Muscle of leg (tissue), 16 donors: ENCODE data around the gene MICALL2. TPM values are rescaled to one million over a fixed set of nuclear protein-coding genes. Genes with fewer than 3 reads are reported as not detected.

Experiments used
- DNase-seq: peaks from one replicate; pipeline ENCODE4 v3.0.0; 2013
- H3K27ac ChIP-seq: one replicate; pipeline ENCODE4 v1.5.1; 2013; ENCODE audit warnings: mild to moderate bottlenecking, low read length, control low read depth
- H3K27me3 ChIP-seq: one replicate; pipeline ENCODE4 v1.6.1; 2013; ENCODE audit warnings: low read length; ENCODE audit not compliant: control insufficient read depth, insufficient read depth
- H3K36me3 ChIP-seq: one replicate; pipeline ENCODE4 v1.6.1; 2013; ENCODE audit warnings: low read length; ENCODE audit not compliant: control insufficient read depth, insufficient read depth
- H3K4me1 ChIP-seq: one replicate; pipeline ENCODE4 v1.6.1; 2013; ENCODE audit warnings: low read length; ENCODE audit not compliant: control insufficient read depth, insufficient read depth
- H3K4me3 ChIP-seq: one replicate; pipeline ENCODE4 v1.5.1; 2013; ENCODE audit warnings: low read length, control low read depth
- H3K9me3 ChIP-seq: replicated peaks from 2 replicates; pipeline ENCODE4 v1.6.1; 2013; ENCODE audit warnings: low read depth, low read length; ENCODE audit not compliant: control insufficient read depth
- WGBS: methylation state at CpG from one replicate; pipeline ENCODE4 v1.1.5; 2013; ENCODE audit warnings: missing lambda C conversion rate; ENCODE audit not compliant: insufficient coverage; 5-methylcytosine and 5-hydroxymethylcytosine counted together
- long read RNA-seq, 11 donors: transcript quantifications; one replicate each; lab custom pipeline, GENCODE V29; 2026
- polyA plus RNA-seq, 8 donors: library from polyadenylated mRNA; unstranded; fragments of 120-200 nt; gene quantifications; one replicate each; pipeline versions ENCODE4 v1.2.1 to v1.2.3, GENCODE V29; 2013; ENCODE audit warnings: inconsistent platforms in 1 of 8, low replicate concordance in 1 of 8; ENCODE audit not compliant: insufficient read length in 8 of 8, insufficient read depth in 1 of 8
- total RNA-seq: library from RNA; stranded (reverse); fragments of 120-200 nt; gene quantifications from one replicate; pipeline ENCODE4 v1.2.4, GENCODE V29; 2013

Gene MICALL2
- 6.2 TPM for total RNA-seq
- 10 to 100 TPM in 1 of 8 donors, 1 to 10 TPM in 7; 4.4 to 13.3 (median 7.5) TPM for polyA plus RNA-seq
- long read RNA-seq, donor 1, result 0 reads
- long read RNA-seq, donor 2, result 0 reads
- long read RNA-seq, donor 3, result 0 reads
- long read RNA-seq, donor 4, result 0 reads
- long read RNA-seq, donor 5, partial matches to known transcripts, result 0 of 1 reads
- long read RNA-seq, donor 5, other reads (novel, unspliced or antisense), result 0 of 1 reads
- long read RNA-seq, donor 6, result 0 reads
- long read RNA-seq, donor 7, result 0 reads
- long read RNA-seq, donor 8, result 0 reads
- long read RNA-seq, donor 9, result 0 reads
- long read RNA-seq, donor 10, result 0 reads
- long read RNA-seq, donor 11, partial matches to known transcripts, result 0 of 1 reads
- long read RNA-seq, donor 11, other reads (novel, unspliced or antisense), result 0 of 1 reads

- no peaks in the 10 kb centered on the region for H3K9me3 ChIP-seq
- WGBS, result under 1% methylated on average over 68 of the region's 69 CpGs
- H3K4me3 ChIP-seq, result peak within 1 kb of the TSS; percentile 65
- H3K4me1 ChIP-seq, result peaks cover 55% of the 10 kb centered on the region
- peaks cover 3% of the 10 kb centered on the region for H3K27me3 ChIP-seq
- no peaks in the 10 kb centered on the region for H3K36me3 ChIP-seq
- H3K27ac ChIP-seq, result peak within 1 kb of the TSS; percentile 69
- DNase-seq, result peak; percentile 67
Observed at GRCh38 chr7:1458683-1459511, at the start of gene MICALL2. Gene MICALL2, minus strand, starts transcription at chr7:1459470. Its CDS starts 144 bp downstream, at chr7:1459326.

- H3K27ac ChIP-seq, result no peak overlapping the region
- no peaks in the 10 kb centered on the region for H3K9me3 ChIP-seq
Observed at GRCh38 chr7:1508277-1508758, 49.0 kb upstream of the MICALL2 start.

GRCh38 chr7:1505731-1506550, 46.7 kb upstream of the MICALL2 start:
- H3K9me3 ChIP-seq, result no peaks in the 10 kb centered on the region
- H3K36me3 ChIP-seq, result peaks cover 21% of the 10 kb centered on the region
- DNase-seq, result no peak
- H3K4me1 ChIP-seq, result peaks cover 19% of the 10 kb centered on the region
- H3K27ac ChIP-seq, result no peak overlapping the region
- no peaks in the 10 kb centered on the region for H3K27me3 ChIP-seq
- H3K4me3 ChIP-seq, result no peak overlapping the region
- WGBS, result 77% methylated on average over 21 of the region's 35 CpGs

More at GRCh38 chr7:1508277-1508758, 49.0 kb upstream of the MICALL2 start:
- no peak for DNase-seq
- no peaks in the 10 kb centered on the region for H3K36me3 ChIP-seq
- no peak overlapping the region for H3K4me3 ChIP-seq
- WGBS, result 64% methylated on average over 8 of the region's 10 CpGs
- H3K4me1 ChIP-seq, result peaks cover 20% of the 10 kb centered on the region
- H3K27me3 ChIP-seq, result no peaks in the 10 kb centered on the region

- DNase-seq, result peak; percentile 97
- no peaks in the 10 kb centered on the region for H3K27me3 ChIP-seq
- H3K36me3 ChIP-seq, result peaks cover 39% of the 10 kb centered on the region
- WGBS, result under 1% methylated on average over 107 of the region's 118 CpGs
- H3K9me3 ChIP-seq, result no peaks in the 10 kb centered on the region
- H3K27ac ChIP-seq, result no peak within 1 kb of the TSS
- H3K4me1 ChIP-seq, result peaks cover 15% of the 10 kb centered on the region
- H3K4me3 ChIP-seq, result peak within 1 kb of the TSS; percentile 72
Observed at GRCh38 chr7:1503816-1504775, 44.8 kb upstream of the MICALL2 start, which contains the start of gene INTS1. Gene INTS1, minus strand, starts transcription at chr7:1504389. Its CDS starts 429 bp downstream, at chr7:1503960.

- Histone ChIP-seq H3K9me3 (no peaks in the 10 kb centered on the region), H3K4me1 (peaks cover 15% of the 10 kb centered on the region), H3K27ac (no peak overlapping the region), H3K4me3 (peak overlapping the region; percentile 72), H3K36me3 (peaks cover 44% of the 10 kb centered on the region), H3K27me3 (no peaks in the 10 kb centered on the region)
- no peak for DNase-seq
- 21% methylated on average over 22 of the region's 24 CpGs for WGBS
Observed at GRCh38 chr7:1503390-1503789, 44.1 kb upstream of the MICALL2 start.

GRCh38 chr7:1502845-1503244, 43.6 kb upstream of the MICALL2 start:
- peaks cover 50% of the 10 kb centered on the region for H3K36me3 ChIP-seq
- peaks cover 15% of the 10 kb centered on the region for H3K4me1 ChIP-seq
- H3K4me3 ChIP-seq, result peak overlapping the region; percentile 72
- H3K9me3 ChIP-seq, result no peaks in the 10 kb centered on the region
- no peaks in the 10 kb centered on the region for H3K27me3 ChIP-seq
- H3K27ac ChIP-seq, result no peak overlapping the region
- DNase-seq, result no peak
- 88% methylated on average over 10 of the region's 20 CpGs for WGBS

- Histone ChIP-seq H3K4me1 (peaks cover 11% of the 10 kb centered on the region), H3K27ac (no peak overlapping the region), H3K27me3 (no peaks in the 10 kb centered on the region), H3K4me3 (no peak overlapping the region), H3K9me3 (no peaks in the 10 kb centered on the region), H3K36me3 (peaks cover 61% of the 10 kb centered on the region)
- 89% methylated on average over 19 of the region's 21 CpGs for WGBS
- no peak for DNase-seq
Observed at GRCh38 chr7:1501487-1502270, 42.4 kb upstream of the MICALL2 start.

- WGBS, result 95% methylated on average over 33 of the region's 34 CpGs
- no peak overlapping the region for H3K27ac ChIP-seq
- no peak for DNase-seq
- H3K9me3 ChIP-seq, result no peaks in the 10 kb centered on the region
- peaks cover 73% of the 10 kb centered on the region for H3K36me3 ChIP-seq
- no peaks in the 10 kb centered on the region for H3K27me3 ChIP-seq
- peaks cover 10% of the 10 kb centered on the region for H3K4me1 ChIP-seq
- H3K4me3 ChIP-seq, result no peak overlapping the region
Observed at GRCh38 chr7:1500064-1500807, 41.0 kb upstream of the MICALL2 start.
